HCT116 (cell line): ENCODE results near the gene UBE2V1. TPM values are rescaled to one million over a fixed set of nuclear protein-coding genes. Genes with fewer than 3 reads are reported as not detected.

Experiments used
- ATAC-seq: fragments of 200-7000 bp; cut with Tn5 transposase; 2 replicates; pipeline ENCODE4 v1.9.1; 2020; ENCODE audit warnings: mild to moderate bottlenecking, moderate library complexity
- BruUV-seq: library from RNA; stranded (reverse); fragments of 400-500 nt; replicated peaks from 2 replicates; lab custom pipeline; 2021; lab: Mats Ljungman, UMichigan
- CTCF ChIA-PET: fragments of 300-600 bp; sonication (Branson Sonifier 250); formaldehyde crosslinking; loops from one replicate; lab custom pipeline; 2021; ENCODE audit warnings: antibody characterized with exemption; lab: Charles Lee
- POLR2A ChIA-PET: fragments of 300-600, 350-600 bp; sonication (Branson Sonifier 250); formaldehyde crosslinking; loops from one replicate; lab custom pipeline; 2021; ENCODE audit warnings: antibody characterized with exemption; lab: Charles Lee
- RAD21 ChIA-PET, 2 experiments: fragments of 300-600 bp; sonication (Branson Sonifier 250); formaldehyde crosslinking; loops; one replicate each; lab custom pipeline; 2023; ENCODE audit warnings: low total read pairs in 2 of 2; ENCODE audit not compliant: uncharacterized antibody in 2 of 2, unreplicated experiment in 2 of 2, low non-redundant PET in 1 of 2; lab: Charles Lee
- DNase-seq: peaks from one replicate; pipeline ENCODE4 v3.0.0-alpha.2; 2010; ENCODE audit warnings: low read depth, low spot score
- H2AFZ ChIP-seq: fragments of 200-600 bp; shearing (Covaris generic), sonication (generic); 2 replicates; pipeline ENCODE4 v1.6.1; 2017; ENCODE audit warnings: low read depth, mixed run types, mixed read lengths, antibody characterized with exemption, low read length; ENCODE audit not compliant: poor library complexity, severe bottlenecking
- H3K27ac ChIP-seq: 2 replicates; pipeline ENCODE4 v1.5.1; 2012; ENCODE audit warnings: low read depth, low read length
- H3K27me3 ChIP-seq: fragments of 200-600 bp; sonication (generic); 2 replicates; pipeline ENCODE4 v1.6.1; 2016; ENCODE audit warnings: mixed run types, low read length, mixed read lengths; ENCODE audit not compliant: insufficient read depth
- H3K36me3 ChIP-seq, 2 experiments: fragments of 200-500 bp in 1 of 2; fragments of 200-600 bp in 1 of 2; sonication (Bioruptor generic) in 1 of 2; sonication (generic) in 1 of 2; 2 replicates each; pipeline versions ENCODE4 v1.5.1 to v1.6.1; 2014 to 2016; ENCODE audit warnings: low read length in 2 of 2, inconsistent platforms in 1 of 2, mixed read lengths in 1 of 2, mixed run types in 1 of 2; ENCODE audit not compliant: insufficient read depth in 2 of 2, control insufficient read depth in 1 of 2
- H3K4me1 ChIP-seq, 2 experiments: fragments of 200-600 bp in 1 of 2; sonication (generic) in 1 of 2; 2 replicates each; pipeline versions ENCODE4 v1.5.1 to v1.6.1; 2012 to 2017; ENCODE audit warnings: low read length in 2 of 2, inconsistent platforms in 1 of 2, mild to moderate bottlenecking in 1 of 2, mixed read lengths in 1 of 2, mixed run types in 1 of 2, moderate library complexity in 1 of 2; ENCODE audit not compliant: insufficient read depth in 2 of 2, control insufficient read depth in 1 of 2
- H3K4me2 ChIP-seq: fragments of 200-600 bp; sonication (generic); 2 replicates; pipeline ENCODE4 v1.6.1; 2017; ENCODE audit warnings: mixed run types, low read length, mixed read lengths
- H3K4me3 ChIP-seq, 2 experiments: fragments of 200-600 bp in 1 of 2; sonication (generic) in 1 of 2; replicated peaks in 1 of 2; 2 replicates each; pipeline ENCODE4 v1.5.1; 2011 to 2016; ENCODE audit warnings: low read length in 2 of 2, control low read depth in 1 of 2, low read depth in 1 of 2, mild to moderate bottlenecking in 1 of 2, mixed read lengths in 1 of 2, mixed run types in 1 of 2
- H3K79me2 ChIP-seq: fragments of 200-600 bp; sonication (generic); 2 replicates; pipeline ENCODE4 v1.6.1; 2017; ENCODE audit warnings: mild to moderate bottlenecking, mixed run types, low read length, moderate library complexity, mixed read lengths; ENCODE audit not compliant: insufficient read depth
- H3K9ac ChIP-seq: fragments of 200-600 bp; sonication (generic); 2 replicates; pipeline ENCODE4 v1.6.1; 2016; ENCODE audit warnings: low read length, mixed read lengths
- H3K9me2 ChIP-seq: fragments of 200-600 bp; sonication (generic), shearing (Covaris generic); 2 replicates; pipeline ENCODE4 v1.6.1; 2017; ENCODE audit warnings: mixed run types, mild to moderate bottlenecking, moderate library complexity; ENCODE audit not compliant: insufficient read depth
- H3K9me3 ChIP-seq, 2 experiments: fragments of 200-500 bp in 1 of 2; fragments of 200-600 bp in 1 of 2; sonication (Bioruptor generic) in 1 of 2; sonication (generic) in 1 of 2; 2 replicates each; pipeline ENCODE4 v1.6.1; 2014 to 2017; ENCODE audit warnings: low read length in 2 of 2, mixed read lengths in 2 of 2, inconsistent platforms in 1 of 2, low read depth in 1 of 2, mild to moderate bottlenecking in 1 of 2, mixed run types in 1 of 2, moderate library complexity in 1 of 2; ENCODE audit not compliant: control insufficient read depth in 1 of 2, insufficient read depth in 1 of 2
- H4K20me1 ChIP-seq: fragments of 200-600 bp; sonication (generic), shearing (Covaris generic); 2 replicates; pipeline ENCODE4 v1.6.1; 2017; ENCODE audit warnings: mixed run types, mild to moderate bottlenecking, moderate library complexity; ENCODE audit not compliant: insufficient read depth
- CBX3 ChIP-seq: IDR thresholded peaks from 2 replicates; pipeline ENCODE4 v1.6.1; 2012; ENCODE audit warnings: low read depth
- CEBPB ChIP-seq: IDR thresholded peaks from 2 replicates; pipeline ENCODE4 v1.6.1; 2012; ENCODE audit warnings: low read depth
- EGR1 ChIP-seq: IDR thresholded peaks from 2 replicates; pipeline ENCODE4 v1.6.1; 2012; ENCODE audit warnings: low read depth
- EZH2 ChIP-seq: fragments of 200-600 bp; sonication (generic); IDR thresholded peaks from 2 replicates; pipeline ENCODE4 v1.6.1; 2017; ENCODE audit warnings: antibody characterized with exemption, mixed run types
- EZH2phosphoT487 ChIP-seq: fragments of 200-600 bp; IDR thresholded peaks from 2 replicates; pipeline ENCODE4 v1.6.1; 2018; ENCODE audit warnings: antibody characterized with exemption, borderline replicate concordance
- JUND ChIP-seq: IDR thresholded peaks from 2 replicates; pipeline ENCODE4 v1.6.1; 2012
- SP1 ChIP-seq: IDR thresholded peaks from 2 replicates; pipeline ENCODE4 v1.6.1; 2012; ENCODE audit warnings: low read depth
- ZFX ChIP-seq: fragments of 450-650 bp; IDR thresholded peaks from 2 replicates; pipeline ENCODE4 v1.6.1; 2017
- intact Hi-C: fragments of 100-400 bp; cut with micrococcal nuclease; formaldehyde crosslinking; loops from 2 replicates; pipeline ENCODE4 v1.10.0; 2022
- total RNA-seq: library from RNA; stranded (reverse); gene quantifications from one replicate; pipeline ENCODE4 v1.2.1, GENCODE V29; 2021; ENCODE audit not compliant: unreplicated experiment
- TF ChIP-seq, protein P1 (sequence below): IDR thresholded peaks from 2 replicates; pipeline ENCODE4 v1.6.1; 2012
- TF ChIP-seq, protein P2 (sequence below), 3 experiments: fragments of 200-600 bp in 1 of 3; sonication (generic) in 1 of 3; IDR thresholded peaks in 2 of 3; conservative IDR thresholded peaks in 1 of 3; 2 replicates each; pipeline ENCODE4 v1.5.1; 2012 to 2017; ENCODE audit warnings: low read depth in 2 of 3, low read length in 2 of 3, antibody characterized with exemption in 1 of 3, borderline replicate concordance in 1 of 3, control low read depth in 1 of 3, mild to moderate bottlenecking in 1 of 3, mixed read lengths in 1 of 3, mixed run types in 1 of 3, moderate library complexity in 1 of 3; ENCODE audit not compliant: insufficient read depth in 1 of 3
- TF ChIP-seq, protein P3 (sequence below): IDR thresholded peaks from 2 replicates; pipeline ENCODE4 v1.6.1; 2012

The UBE2V1 gene
- total RNA-seq, 1 experiment from 2014 or later = 114 TPM

DNA sequence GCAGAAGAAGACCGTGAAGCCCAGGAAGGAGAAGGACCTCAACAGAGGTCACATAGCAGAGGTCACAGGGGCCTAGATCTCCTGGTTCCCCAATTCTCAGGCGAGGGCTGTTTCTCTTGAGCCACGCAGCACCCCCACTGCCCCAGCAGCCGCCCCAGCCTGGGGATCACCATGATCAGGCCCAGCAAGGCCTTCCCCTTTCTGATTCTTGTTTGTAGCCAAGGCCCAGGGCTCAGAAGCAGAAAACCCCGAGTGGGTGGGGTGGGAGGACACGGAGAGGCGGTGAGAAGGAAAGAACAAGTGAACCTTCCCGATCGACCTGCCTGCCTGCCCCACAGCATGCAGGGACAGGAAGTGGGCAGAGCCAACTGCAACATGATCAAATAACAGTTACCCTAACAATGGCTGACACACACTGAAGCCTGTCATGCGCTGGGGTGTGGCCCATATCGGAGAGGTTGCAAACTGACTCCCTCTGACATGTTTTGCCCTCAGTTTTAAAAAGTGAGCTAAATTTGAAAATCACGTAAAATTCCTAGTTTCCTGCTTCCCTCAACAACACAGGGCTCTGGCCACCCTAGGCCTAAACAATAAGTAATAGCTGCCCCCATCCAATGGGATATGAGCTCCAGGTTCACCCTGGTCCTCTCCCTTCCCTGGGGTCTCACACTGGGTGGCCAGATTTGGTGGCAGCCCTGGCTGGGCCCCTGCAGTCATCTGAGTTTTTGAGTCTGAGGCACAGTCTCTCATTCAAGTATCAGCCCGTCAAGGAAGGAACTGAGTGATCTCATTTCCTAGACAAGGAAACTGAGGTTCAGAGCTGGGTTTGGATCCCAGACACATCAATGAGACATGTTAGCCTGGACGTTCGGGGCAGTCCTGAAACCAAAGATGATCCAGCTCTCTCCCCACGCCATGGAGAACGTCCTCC lies 34.0 kb upstream of the UBE2V1 start:
- Histone ChIP-seq H3K4me2 (peak overlapping the region; percentile 1; the same call in 1 of the 2 replicates), H3K9me3 (no peaks in the 10 kb centered on the region), H3K27me3 (no peaks in the 10 kb centered on the region), H3K36me3 (peaks cover 23 to 35% of the 10 kb centered on the region in 2 experiments; a peak in 3 of 4 replicates), H4K20me1 (no peaks in the 10 kb centered on the region), H3K4me1 (peaks cover 21 to 66% of the 10 kb centered on the region in 2 experiments), H2AFZ (no peak overlapping the region), H3K4me3 (no peak overlapping the region), H3K9me2 (no peaks in the 10 kb centered on the region), H3K27ac (peak overlapping the region; percentile 22; the same call in 1 of the 2 replicates), H3K9ac (no peak overlapping the region), H3K79me2 (peaks cover 93% of the 10 kb centered on the region)
- ATAC-seq (no peak), DNase-seq (no peak)
- ChIA-PET CTCF (no interaction called here), POLR2A (interaction anchor here (1.8 kb wide), 1 partner anchor 20 kb away, joined by 5 read pairs; no protein-coding TSS in a partner anchor), RAD21 (no interaction called here)
- BruUV-seq = no TSS peak
- TF ChIP-seq EZH2phosphoT487 = no peak
- TF ChIP-seq, protein P1, sequence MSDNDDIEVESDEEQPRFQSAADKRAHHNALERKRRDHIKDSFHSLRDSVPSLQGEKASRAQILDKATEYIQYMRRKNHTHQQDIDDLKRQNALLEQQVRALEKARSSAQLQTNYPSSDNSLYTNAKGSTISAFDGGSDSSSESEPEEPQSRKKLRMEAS = no peak
- no peak for TF ChIP-seq ZFX
- no peak for TF ChIP-seq CEBPB
- intact Hi-C loops = no loop called here

DNA sequence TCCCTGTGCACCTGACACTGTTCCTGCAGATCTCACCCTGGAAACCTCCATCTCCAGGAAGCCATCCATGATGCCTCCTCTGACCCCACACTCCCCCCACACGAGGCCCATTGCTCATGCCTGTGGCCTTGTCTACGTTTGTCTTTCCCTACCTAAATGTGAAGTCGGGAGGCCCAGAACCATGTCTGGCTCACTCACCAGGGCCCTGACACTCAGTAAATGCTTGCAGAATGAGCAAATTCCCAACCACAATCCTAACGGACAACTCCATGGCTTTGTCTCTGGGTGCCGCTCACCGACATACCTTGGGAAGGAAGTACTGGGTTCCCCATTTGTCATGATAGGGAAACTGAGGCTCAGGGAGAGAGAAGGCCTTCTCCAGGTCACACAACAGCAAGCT lies 33.3 kb upstream of the UBE2V1 start:
- CTCF ChIA-PET = no interaction called here
- H3K4me1 ChIP-seq = peaks cover 15 to 64% of the 10 kb centered on the region in 2 experiments

More for the DNA sequence above, 33.3 kb upstream of the UBE2V1 start:
- ATAC-seq = no peak
- no peaks in the 10 kb centered on the region for H3K9me2 ChIP-seq
- 0 out of 2 replicates have a peak overlapping the region, but pooled peaks have one; percentile 22 for H3K27ac ChIP-seq
- POLR2A ChIA-PET = no interaction called here
- no TSS peak for BruUV-seq
- H3K36me3 ChIP-seq = peaks cover 31 to 40% of the 10 kb centered on the region in 2 experiments
- RAD21 ChIA-PET = no interaction called here
- H3K4me2 ChIP-seq = no peak overlapping the region
- no peak for DNase-seq
- intact Hi-C loops = no loop called here
- TF ChIP-seq SP1 (no peak), JUND (no peak), EZH2 (no peak), EGR1 (no peak), CBX3 (no peak), EZH2phosphoT487 (no peak)
- TF ChIP-seq, protein P2, sequence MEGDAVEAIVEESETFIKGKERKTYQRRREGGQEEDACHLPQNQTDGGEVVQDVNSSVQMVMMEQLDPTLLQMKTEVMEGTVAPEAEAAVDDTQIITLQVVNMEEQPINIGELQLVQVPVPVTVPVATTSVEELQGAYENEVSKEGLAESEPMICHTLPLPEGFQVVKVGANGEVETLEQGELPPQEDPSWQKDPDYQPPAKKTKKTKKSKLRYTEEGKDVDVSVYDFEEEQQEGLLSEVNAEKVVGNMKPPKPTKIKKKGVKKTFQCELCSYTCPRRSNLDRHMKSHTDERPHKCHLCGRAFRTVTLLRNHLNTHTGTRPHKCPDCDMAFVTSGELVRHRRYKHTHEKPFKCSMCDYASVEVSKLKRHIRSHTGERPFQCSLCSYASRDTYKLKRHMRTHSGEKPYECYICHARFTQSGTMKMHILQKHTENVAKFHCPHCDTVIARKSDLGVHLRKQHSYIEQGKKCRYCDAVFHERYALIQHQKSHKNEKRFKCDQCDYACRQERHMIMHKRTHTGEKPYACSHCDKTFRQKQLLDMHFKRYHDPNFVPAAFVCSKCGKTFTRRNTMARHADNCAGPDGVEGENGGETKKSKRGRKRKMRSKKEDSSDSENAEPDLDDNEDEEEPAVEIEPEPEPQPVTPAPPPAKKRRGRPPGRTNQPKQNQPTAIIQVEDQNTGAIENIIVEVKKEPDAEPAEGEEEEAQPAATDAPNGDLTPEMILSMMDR (IDR thresholded peaks at IDR 0.05 in 2 of 3, conservative IDR thresholded peaks at IDR 0.05 in 1 of 3; ENCODE audit: borderline replicate concordance in 1 of 3, insufficient read depth in 1 of 3, low read depth in 2 of 3, low read length in 2 of 3) = no peak
- TF ChIP-seq, protein P3, sequence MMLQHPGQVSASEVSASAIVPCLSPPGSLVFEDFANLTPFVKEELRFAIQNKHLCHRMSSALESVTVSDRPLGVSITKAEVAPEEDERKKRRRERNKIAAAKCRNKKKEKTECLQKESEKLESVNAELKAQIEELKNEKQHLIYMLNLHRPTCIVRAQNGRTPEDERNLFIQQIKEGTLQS = no peak
- H3K27me3 ChIP-seq = no peaks in the 10 kb centered on the region
- H4K20me1 ChIP-seq = no peaks in the 10 kb centered on the region
- no peak overlapping the region for H2AFZ ChIP-seq
- H3K9me3 ChIP-seq = no peaks in the 10 kb centered on the region
- H3K9ac ChIP-seq = no peak overlapping the region
- H3K79me2 ChIP-seq = peaks cover 90% of the 10 kb centered on the region
- H3K4me3 ChIP-seq = no peak overlapping the region
